T-cell (primary cell): ENCODE results near the gene CREBBP. TPM values are rescaled to one million over a fixed set of nuclear protein-coding genes. Genes with fewer than 3 reads are reported as not detected.

ENCODE experiments used
- ATAC-seq, 4 experiments: fragments of 200-7000 bp in 3 of 4; fragments of 150-1000 bp in 1 of 4; cut with Tn5 transposase; replicated peaks in 1 of 4; 1 replicate in 3 of 4; 2 replicates in 1 of 4; pipeline ENCODE4 v1.10.0; 2021; ENCODE audit warnings: moderate library complexity in 3 of 4, mild to moderate bottlenecking in 2 of 4, moderate number of reproducible peaks in 1 of 4
- CTCF ChIA-PET, 2 donors: fragments of 300-600 bp; sonication (Branson Sonifier 250); formaldehyde crosslinking; loops; one replicate each; lab custom pipeline; 2022; ENCODE audit warnings: antibody characterized with exemption in 2 of 2; lab: Charles Lee
- POLR2A ChIA-PET, 2 donors: fragments of 300-600 bp; sonication (Branson Sonifier 250); formaldehyde crosslinking; loops; one replicate each; lab custom pipeline; 2022; ENCODE audit warnings: antibody characterized with exemption in 2 of 2; lab: Charles Lee
- DNase-seq, 35 experiments: peaks; one replicate each; pipeline versions ENCODE4 v3.0.0 to v3.0.0-alpha.2; 2013 to 2023
- H3K27ac ChIP-seq: one replicate; pipeline ENCODE4 v1.5.1; 2013; ENCODE audit warnings: low read length
- H3K27me3 ChIP-seq, 2 experiments: replicated peaks in 1 of 2; 1 replicate in 1 of 2; 2 replicates in 1 of 2; pipeline versions ENCODE4 v1.6.1 to v1.7.0; 2013; ENCODE audit warnings: low read length in 1 of 2, mixed read lengths in 1 of 2; ENCODE audit not compliant: control insufficient read depth in 2 of 2, insufficient read depth in 2 of 2; ENCODE audit errors: extremely low read depth in 1 of 2
- H3K36me3 ChIP-seq, 2 donors: 1 replicate in 1 of 2; 2 replicates in 1 of 2; pipeline versions ENCODE4 v1.6.1 to v1.7.0; 2013; ENCODE audit warnings: low read length in 1 of 2; ENCODE audit not compliant: control insufficient read depth in 2 of 2, insufficient read depth in 1 of 2; ENCODE audit errors: extremely low read depth in 1 of 2
- H3K4me1 ChIP-seq, 2 experiments: 1 replicate in 1 of 2; 2 replicates in 1 of 2; pipeline versions ENCODE4 v1.6.1 to v1.7.0; 2013; ENCODE audit warnings: low read length in 2 of 2, mixed read lengths in 1 of 2; ENCODE audit not compliant: insufficient read depth in 2 of 2, control insufficient read depth in 1 of 2; ENCODE audit errors: extremely low read depth in 1 of 2
- H3K4me3 ChIP-seq, 2 donors: 1 replicate in 1 of 2; 2 replicates in 1 of 2; pipeline versions ENCODE4 v1.5.1 to v1.7.0; 2013; ENCODE audit warnings: mild to moderate bottlenecking in 2 of 2, low read length in 1 of 2, moderate library complexity in 1 of 2; ENCODE audit not compliant: control insufficient read depth in 1 of 2; ENCODE audit errors: extremely low read depth in 1 of 2
- H3K9me3 ChIP-seq: 2 replicates; pipeline ENCODE4 v1.7.0; 2013
- H3K27ac Mint-ChIP-seq, 2 donors: one replicate each; pipeline ENCODE4 v1.8.0; 2020 to 2021; ENCODE audit warnings: mild to moderate bottlenecking in 2 of 2, mixed read lengths in 2 of 2
- H3K27me3 Mint-ChIP-seq, 2 donors: one replicate each; pipeline ENCODE4 v1.8.0; 2021 to 2022; ENCODE audit warnings: mixed read lengths in 2 of 2
- H3K36me3 Mint-ChIP-seq: one replicate; pipeline ENCODE4 v1.8.0; 2021; ENCODE audit warnings: mixed read lengths
- H3K4me1 Mint-ChIP-seq, 3 donors: one replicate each; pipeline ENCODE4 v1.8.0; 2020 to 2022; ENCODE audit warnings: mixed read lengths in 3 of 3, mild to moderate bottlenecking in 1 of 3
- H3K4me3 Mint-ChIP-seq, 3 donors: one replicate each; pipeline ENCODE4 v1.8.0; 2020 to 2022; ENCODE audit warnings: mild to moderate bottlenecking in 3 of 3, mixed read lengths in 3 of 3, moderate library complexity in 3 of 3
- H3K9me3 Mint-ChIP-seq, 3 donors: one replicate each; pipeline ENCODE4 v1.8.0; 2020 to 2022; ENCODE audit warnings: mixed read lengths in 3 of 3
- WGBS: methylation state at CpG from one replicate; pipeline ENCODE4 v1.1.5; 2013; ENCODE audit warnings: missing lambda C conversion rate; ENCODE audit not compliant: insufficient coverage; 5-methylcytosine and 5-hydroxymethylcytosine counted together
- total RNA-seq, 35 experiments: library from RNA in 6 of 35; stranded (reverse) in 6 of 35; fragments of 120-200 nt in 1 of 35; gene quantifications; one replicate each; pipeline versions ENCODE4 v1.2.1 to v1.2.4 and lab custom pipeline; 2013 to 2026

Gene CREBBP
- total RNA-seq, 5 donors from 2014 or later (not counting 1 experiment from before 2014, with no cell fraction given), result 114 to 183 (median 127) TPM

DNA sequence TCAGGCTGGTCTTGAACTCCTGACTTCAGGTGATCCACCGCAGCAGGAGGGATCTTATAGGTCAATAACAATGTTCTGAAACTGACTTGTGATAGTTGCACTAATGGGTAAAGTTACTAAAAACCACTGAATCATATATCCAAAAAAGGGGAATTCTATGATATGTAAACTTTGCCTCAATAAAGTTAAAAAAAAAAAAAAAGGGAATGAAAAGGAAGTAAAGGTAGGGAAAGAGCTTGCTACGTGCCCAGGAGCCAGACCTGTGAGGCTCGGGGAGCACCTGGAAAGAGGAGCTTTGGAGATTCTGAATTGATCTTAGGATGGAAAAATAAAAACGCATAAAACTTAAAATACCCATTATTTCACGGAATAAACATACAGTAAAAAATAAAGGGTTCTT is 142.4 kb downstream of the CREBBP start:
- Mint-ChIP-seq H3K4me3 (no peak overlapping the region), H3K27me3 (no peaks in the 10 kb centered on the region), H3K36me3 (peaks cover 66% of the 10 kb centered on the region), H3K4me1 (no peaks in the 10 kb centered on the region), H3K9me3 (no peaks in the 10 kb centered on the region), H3K27ac (no peak overlapping the region)
- no peaks in the 10 kb centered on the region for H3K4me1 ChIP-seq
- ATAC-seq, result no peak
- no peaks in the 10 kb centered on the region for H3K27me3 ChIP-seq
- no peaks in the 10 kb centered on the region for H3K9me3 ChIP-seq
- ChIA-PET POLR2A (no interaction called here), CTCF (no interaction called here)
- peaks cover 37 to 85% of the 10 kb centered on the region in 2 donors for H3K36me3 ChIP-seq
- no peak overlapping the region for H3K27ac ChIP-seq
- H3K4me3 ChIP-seq, result no peak overlapping the region
- WGBS, result no CpG with 5 or more reads among the region's 5 CpGs
- no peak for DNase-seq

- peaks cover 32 to 84% of the 10 kb centered on the region in 2 donors for H3K36me3 ChIP-seq
- Mint-ChIP-seq H3K9me3 (no peaks in the 10 kb centered on the region), H3K27ac (no peak overlapping the region), H3K4me3 (no peak overlapping the region), H3K27me3 (no peaks in the 10 kb centered on the region), H3K4me1 (no peaks in the 10 kb centered on the region), H3K36me3 (peaks cover 61% of the 10 kb centered on the region)
- 94% methylated on average over 4 of the region's 8 CpGs for WGBS
- ATAC-seq (no peak), DNase-seq (no peak)
- POLR2A ChIA-PET, result no interaction called here
- no peak overlapping the region for H3K4me3 ChIP-seq
- H3K4me1 ChIP-seq, result no peaks in the 10 kb centered on the region
- no peaks in the 10 kb centered on the region for H3K27me3 ChIP-seq
- H3K27ac ChIP-seq, result no peak overlapping the region
- H3K9me3 ChIP-seq, result no peaks in the 10 kb centered on the region
- CTCF ChIA-PET, result no interaction called here
Observed at GRCh38 chr16:3737181-3737580, 143.3 kb downstream of the CREBBP start.

DNA sequence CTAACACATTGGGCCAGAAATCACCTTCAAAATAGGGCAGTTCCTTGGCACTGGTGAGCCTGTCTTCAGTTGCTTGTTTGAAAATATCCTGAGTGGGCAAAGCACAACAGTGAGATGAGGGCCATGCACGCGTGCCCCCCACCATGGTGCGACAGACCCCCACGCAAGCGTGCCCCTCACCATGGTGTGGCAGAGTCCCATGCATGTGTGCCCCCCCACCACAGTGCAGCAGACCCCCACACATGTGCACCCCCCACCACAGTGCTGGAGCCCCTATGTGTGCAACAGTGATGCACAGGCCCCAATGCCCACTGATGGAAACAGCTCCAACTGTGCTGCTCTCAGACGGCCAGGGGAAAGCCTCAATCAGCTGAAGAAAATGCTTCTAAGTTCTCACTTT is 144.4 kb downstream of the CREBBP start:
- Histone ChIP-seq H3K36me3 (peaks cover 38 to 88% of the 10 kb centered on the region in 2 donors), H3K27me3 (no peaks in the 10 kb centered on the region), H3K4me1 (no peaks in the 10 kb centered on the region), H3K27ac (no peak overlapping the region), H3K9me3 (no peaks in the 10 kb centered on the region), H3K4me3 (no peak overlapping the region)
- ATAC-seq (no peak), DNase-seq (no peak)
- Mint-ChIP-seq H3K9me3 (no peaks in the 10 kb centered on the region), H3K4me1 (no peaks in the 10 kb centered on the region), H3K27me3 (no peaks in the 10 kb centered on the region), H3K36me3 (peaks cover 66% of the 10 kb centered on the region), H3K27ac (no peak overlapping the region), H3K4me3 (no peak overlapping the region)
- 100% methylated on average over 2 of the region's 6 CpGs for WGBS
- POLR2A ChIA-PET, result no interaction called here
- CTCF ChIA-PET, result no interaction called here

DNA sequence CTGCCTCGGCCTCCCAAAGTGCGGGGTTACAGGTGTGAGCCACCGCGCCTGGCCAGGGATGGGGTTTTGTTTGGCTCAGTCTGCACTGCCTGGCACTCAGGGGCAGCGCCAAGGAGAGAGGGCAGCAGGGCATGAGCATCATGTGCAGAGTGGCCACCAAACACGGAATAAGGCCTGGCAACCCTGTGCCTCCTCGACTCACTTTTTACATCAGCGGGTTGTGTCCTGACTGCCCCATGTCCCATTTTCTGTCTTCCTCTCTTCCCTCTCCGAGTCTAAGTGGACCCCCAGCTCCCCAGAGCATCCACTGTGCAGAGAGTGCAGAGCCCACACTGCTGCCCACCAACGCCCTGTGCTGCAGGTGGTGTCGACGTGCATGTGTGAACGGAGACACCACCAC is 145.0 kb downstream of the CREBBP start:
- no peaks in the 10 kb centered on the region for H3K4me1 ChIP-seq
- Mint-ChIP-seq H3K27ac (no peak overlapping the region), H3K9me3 (no peaks in the 10 kb centered on the region), H3K4me3 (peak overlapping the region in 1 of 3 donors; percentile 9), H3K4me1 (no peaks in the 10 kb centered on the region), H3K36me3 (peaks cover 65% of the 10 kb centered on the region), H3K27me3 (no peaks in the 10 kb centered on the region)
- DNase-seq (no peak), ATAC-seq (no peak)
- ChIA-PET POLR2A (no interaction called here), CTCF (no interaction called here)
- no peak overlapping the region for H3K4me3 ChIP-seq
- no peaks in the 10 kb centered on the region for H3K27me3 ChIP-seq
- no peak overlapping the region for H3K27ac ChIP-seq
- 98% methylated on average over 11 of the region's 13 CpGs for WGBS
- peaks cover 38 to 88% of the 10 kb centered on the region in 2 donors for H3K36me3 ChIP-seq
- H3K9me3 ChIP-seq, result no peaks in the 10 kb centered on the region

GRCh38 chr16:3734758-3735221 is 145.7 kb downstream of the CREBBP start:
- ChIA-PET CTCF (no interaction called here), POLR2A (no interaction called here)
- H3K27ac Mint-ChIP-seq, result no peak overlapping the region
- peaks cover 42 to 88% of the 10 kb centered on the region in 2 donors for H3K36me3 ChIP-seq
- DNase-seq (no peak), ATAC-seq (no peak)
- H3K4me3 ChIP-seq, result no peak overlapping the region
- 93% methylated on average over 21 of the region's 25 CpGs for WGBS
- no peaks in the 10 kb centered on the region for H3K4me1 ChIP-seq
- no peaks in the 10 kb centered on the region for H3K9me3 Mint-ChIP-seq
- H3K36me3 Mint-ChIP-seq, result peaks cover 68% of the 10 kb centered on the region
- H3K27ac ChIP-seq, result no peak overlapping the region
- no peaks in the 10 kb centered on the region for H3K27me3 ChIP-seq
- no peaks in the 10 kb centered on the region for H3K9me3 ChIP-seq
- no peaks in the 10 kb centered on the region for H3K4me1 Mint-ChIP-seq
- no peak overlapping the region for H3K4me3 Mint-ChIP-seq
- no peaks in the 10 kb centered on the region for H3K27me3 Mint-ChIP-seq

DNA sequence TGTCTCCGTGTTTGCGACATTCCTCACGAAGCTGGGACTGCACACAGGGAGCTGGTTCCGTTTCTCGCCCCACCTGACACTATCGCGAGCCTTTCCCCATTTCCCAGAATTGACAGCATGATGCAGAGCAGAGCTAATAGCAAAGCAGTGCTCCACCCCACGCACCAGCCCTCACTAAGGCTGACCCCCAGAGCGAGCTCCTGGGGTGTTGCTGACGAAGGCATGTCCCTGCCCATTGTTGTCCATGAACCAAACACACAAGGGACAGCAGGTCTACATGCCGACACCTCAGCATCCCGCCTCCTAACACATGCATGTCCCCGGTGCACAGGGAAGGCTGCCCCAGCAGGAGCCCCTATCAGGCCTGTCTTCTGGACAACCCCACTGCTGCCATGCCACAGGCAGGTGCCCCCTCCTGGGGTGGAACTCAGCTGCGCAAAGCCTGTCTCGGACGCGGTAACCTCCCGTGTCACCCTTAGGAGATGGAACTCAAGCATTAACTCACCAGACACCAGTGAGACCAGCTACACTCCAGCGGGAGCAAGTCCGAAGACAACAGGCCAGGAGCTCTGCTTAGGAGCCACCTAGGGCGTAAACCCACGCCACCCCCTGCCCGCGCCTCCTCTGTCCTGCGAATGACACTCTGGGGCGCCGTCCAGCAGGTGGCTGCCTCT is 146.3 kb downstream of the CREBBP start:
- peaks cover 41 to 88% of the 10 kb centered on the region in 2 donors for H3K36me3 ChIP-seq
- ATAC-seq (no peak), DNase-seq (no peak)
- H3K27ac ChIP-seq, result no peak overlapping the region
- Mint-ChIP-seq H3K4me3 (no peak overlapping the region), H3K9me3 (no peaks in the 10 kb centered on the region), H3K27me3 (no peaks in the 10 kb centered on the region), H3K4me1 (no peaks in the 10 kb centered on the region), H3K27ac (no peak overlapping the region), H3K36me3 (peaks cover 68% of the 10 kb centered on the region)
- WGBS, result 97% methylated on average over 23 of the region's 27 CpGs
- H3K9me3 ChIP-seq, result no peaks in the 10 kb centered on the region
- H3K27me3 ChIP-seq, result no peaks in the 10 kb centered on the region
- POLR2A ChIA-PET, result no interaction called here
- no peaks in the 10 kb centered on the region for H3K4me1 ChIP-seq
- CTCF ChIA-PET, result no interaction called here
- H3K4me3 ChIP-seq, result no peak overlapping the region
